HG03520 (cell line): ENCODE data around the gene GPATCH8.
A peak's percentile ranks its signal among the peaks of the same experiment; 100 is the strongest.
"Not testable (repeated sequence)": the region's sequence is repeated elsewhere in the genome, so short reads cannot be mapped to it uniquely, and the experiment has no call there.

Experiments used
- ATAC-seq: cut with Tn5 transposase; IDR thresholded peaks from one replicate; pipeline ENCODE4 v1.9.1; 2021; ENCODE audit warnings: mild to moderate bottlenecking, moderate library complexity; ENCODE audit not compliant: unreplicated experiment

GPATCH8 gene

DNA sequence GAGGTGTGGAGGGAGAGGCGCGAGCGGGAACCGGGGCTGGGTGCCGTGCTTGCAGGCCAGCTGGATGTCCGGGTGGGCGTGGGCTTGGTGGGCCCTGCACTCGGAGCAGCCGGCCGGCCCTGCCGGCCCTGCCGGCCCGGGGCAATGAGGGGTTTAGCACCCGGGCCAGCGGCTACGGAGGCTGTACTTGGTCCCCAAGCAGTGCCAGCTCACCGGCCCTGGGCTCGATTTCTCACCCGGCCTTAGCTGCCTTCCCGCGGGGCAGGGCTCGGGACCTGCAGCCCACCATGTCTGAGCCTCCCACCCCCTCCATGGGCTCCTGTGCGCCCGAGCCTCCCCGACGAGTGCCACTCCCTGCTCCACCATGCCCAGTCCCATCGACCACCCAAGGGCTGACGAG, 24.7 kb upstream of the GPATCH8 start:
- ATAC-seq: no peak

DNA sequence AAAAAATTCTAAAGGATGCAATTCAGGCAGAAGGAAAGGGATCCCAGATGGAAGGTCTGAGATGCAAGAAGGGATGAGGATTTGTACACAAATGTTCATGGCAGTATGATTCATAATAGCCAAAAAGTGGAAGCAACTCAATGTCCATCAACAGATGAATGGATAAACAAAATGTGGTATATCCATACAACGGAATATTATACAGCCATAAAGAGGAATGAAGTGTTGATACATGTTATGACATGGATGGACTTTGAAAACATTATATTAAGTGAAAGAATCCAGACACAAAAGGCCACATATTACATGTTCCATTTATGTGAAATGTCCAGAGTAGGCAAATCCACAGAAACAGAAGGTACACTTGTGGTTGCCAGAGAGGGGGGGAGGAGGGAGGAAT, 23.9 kb upstream of the GPATCH8 start:
- no peak for ATAC-seq

DNA sequence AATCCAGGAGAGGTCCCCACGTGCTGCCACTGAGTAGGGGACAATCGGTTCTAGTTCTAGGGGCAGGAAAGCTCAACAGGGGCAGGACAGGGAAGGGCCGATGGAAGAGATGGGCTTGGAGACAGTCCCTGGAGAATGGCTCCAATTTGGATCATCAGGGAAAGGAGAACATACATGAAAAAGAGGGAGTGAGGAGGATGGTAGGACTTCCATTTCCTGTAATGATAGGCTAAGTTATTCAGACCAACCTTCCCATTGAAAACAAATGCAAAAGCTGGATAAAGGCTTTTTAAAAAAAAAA, 20.4 kb upstream of the GPATCH8 start:
- no peak for ATAC-seq

DNA sequence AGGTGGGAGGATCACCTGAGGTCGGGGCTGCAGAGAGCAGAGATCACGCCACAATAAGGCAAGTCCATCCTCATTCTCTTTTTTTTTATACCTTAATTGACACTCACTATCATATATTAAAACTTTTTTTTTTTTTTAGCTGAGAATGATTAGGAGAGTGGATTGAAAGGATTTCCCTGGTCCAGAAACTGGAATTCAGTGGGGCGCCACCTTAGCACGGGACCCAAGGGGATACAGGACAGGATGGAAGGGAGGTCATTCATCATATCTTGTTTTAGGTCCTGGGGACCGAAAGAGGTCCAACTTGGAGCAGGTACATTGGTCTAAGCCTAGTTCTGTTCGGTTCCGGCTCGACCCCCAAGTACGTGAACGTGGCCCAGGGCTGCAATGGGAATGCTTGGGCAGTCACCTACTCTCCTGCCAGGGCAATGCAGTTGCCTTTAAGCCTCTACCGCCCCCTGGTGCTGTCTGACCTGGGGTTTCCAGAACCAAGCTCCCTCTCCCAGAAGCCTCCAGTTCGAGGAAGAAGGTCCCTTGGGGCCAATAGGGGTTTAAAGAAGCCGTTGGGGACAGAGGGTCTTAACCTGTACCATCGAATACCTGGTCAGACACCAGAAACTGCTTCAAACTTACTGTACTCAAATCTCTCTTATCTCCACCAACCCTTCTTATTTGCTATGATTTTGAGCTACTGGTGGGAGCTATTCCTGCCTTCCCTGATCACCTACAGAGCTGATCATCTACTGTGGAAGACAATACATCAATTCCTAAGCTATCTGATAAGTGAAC, 19.9 kb upstream of the GPATCH8 start:
- no peak for ATAC-seq

DNA sequence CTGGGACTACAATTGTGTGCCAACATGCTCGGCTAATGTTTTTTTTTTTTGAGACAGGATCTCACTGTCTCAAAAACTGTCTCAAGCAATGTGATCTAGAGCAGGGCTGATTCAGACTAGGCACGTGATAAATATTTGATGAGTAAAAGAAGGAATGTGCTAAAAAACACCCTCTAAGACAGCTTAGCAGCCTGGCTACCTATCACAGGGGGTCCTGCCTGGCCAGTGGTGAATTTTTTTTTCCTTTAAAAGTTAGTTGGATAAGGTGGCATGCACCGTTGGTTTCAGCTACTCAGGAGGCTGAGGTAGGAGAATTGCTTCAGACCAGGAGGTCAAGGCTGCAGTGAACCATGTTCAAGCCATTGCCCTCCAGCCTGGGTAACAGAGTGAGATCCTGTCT, 14.8 kb upstream of the GPATCH8 start:
- ATAC-seq: no peak

DNA sequence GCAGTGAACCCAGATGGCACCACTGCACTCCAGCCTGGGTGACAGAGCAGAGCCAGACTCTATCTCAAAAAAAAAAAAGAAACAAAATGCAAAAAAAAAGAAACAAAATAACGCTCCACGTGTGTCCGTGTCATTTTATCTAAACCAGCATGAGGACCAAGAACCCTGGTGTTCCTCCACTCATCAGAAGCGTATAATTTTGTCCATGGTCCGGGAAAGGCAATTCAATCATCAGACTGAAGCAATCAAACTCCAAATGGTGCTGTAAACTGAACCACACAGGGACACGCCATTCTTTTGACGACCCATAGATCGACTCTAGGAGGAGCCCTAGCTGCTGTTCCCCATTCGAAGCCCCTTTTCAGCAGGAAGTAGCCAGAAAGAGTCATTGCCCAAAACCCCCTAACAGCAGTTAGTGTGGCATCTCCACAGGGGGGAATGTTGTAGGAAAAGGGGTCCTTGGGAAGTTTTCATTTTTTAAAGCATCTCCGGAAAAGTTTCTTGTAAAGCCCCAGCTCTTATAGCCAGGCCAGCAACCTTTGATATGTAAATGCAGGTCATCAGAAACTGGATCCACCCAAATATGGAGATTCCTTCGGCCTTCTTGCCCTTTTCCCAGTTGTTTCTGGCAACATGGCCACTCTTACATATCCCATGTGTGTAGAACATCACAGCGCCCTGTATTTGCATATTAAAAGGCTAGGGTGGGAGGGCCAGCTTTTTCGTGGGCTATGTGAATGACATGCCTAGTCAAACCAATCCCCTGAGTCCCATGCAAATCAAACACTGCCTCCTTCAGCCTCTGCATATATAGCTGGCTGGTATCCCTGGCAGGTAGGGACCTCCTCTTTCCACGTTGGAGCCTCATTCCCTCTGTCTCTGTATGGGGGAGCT, 8.3 kb upstream of the GPATCH8 start:
- not testable (repeated sequence) for ATAC-seq

DNA sequence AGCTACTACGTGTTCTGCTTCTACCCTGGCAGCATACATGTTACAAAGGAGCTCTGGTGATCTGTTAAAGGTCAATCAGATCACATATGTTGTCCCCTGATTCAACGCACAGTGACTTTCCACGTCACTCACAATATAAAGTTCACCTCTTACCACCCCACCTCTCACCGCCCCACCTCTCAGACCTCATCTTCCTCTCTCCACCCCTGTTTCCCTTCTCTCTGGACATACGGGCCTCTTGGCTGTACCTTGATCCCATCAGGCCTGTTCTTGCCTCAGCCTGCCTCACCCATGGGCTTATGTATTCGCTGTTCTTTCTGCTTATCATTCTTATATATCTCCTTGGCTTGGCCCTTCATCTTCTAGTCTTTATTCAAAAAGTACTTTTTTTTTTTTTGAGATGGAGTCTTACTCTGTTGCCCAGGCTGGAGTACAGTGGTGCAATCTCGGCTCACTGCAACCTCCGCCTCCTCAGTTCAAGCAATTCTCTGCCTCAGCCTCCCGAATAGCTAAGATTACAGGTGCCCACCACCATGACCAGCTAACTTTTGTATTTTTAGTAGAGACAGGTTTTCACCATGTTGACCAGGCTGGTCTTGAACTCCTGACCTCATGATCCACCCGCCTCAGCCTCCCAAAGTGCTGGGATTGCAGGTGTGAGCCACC, 3.9 kb upstream of the GPATCH8 start:
- ATAC-seq: not testable (repeated sequence)

DNA sequence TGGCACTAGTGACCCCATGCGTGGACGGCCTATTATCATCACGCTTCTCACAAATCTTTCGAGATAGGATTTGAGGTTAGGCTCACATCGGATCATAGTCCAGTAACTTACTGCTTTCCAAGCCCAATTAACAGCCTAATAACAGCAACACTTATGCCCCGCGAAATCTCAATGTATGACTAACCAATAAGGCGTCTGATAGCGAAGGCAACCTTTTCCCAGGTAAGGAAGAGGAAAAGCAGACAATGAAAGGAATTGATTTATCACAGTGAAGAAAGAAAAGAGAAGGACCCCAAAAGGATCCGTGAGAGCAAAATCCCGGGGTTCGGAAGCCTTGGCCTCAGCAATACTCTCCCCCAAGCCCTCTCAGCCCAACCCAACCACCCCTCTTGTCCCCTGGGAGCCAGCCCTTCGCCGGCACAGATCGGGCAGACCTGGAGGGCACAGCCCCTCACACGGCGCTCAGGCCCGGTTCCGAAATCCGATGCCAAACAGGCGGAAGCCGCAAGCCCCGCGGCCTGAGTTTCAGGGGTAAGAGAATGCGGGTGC, 534 bp downstream of the GPATCH8 start:
- peak; percentile 5 for ATAC-seq

DNA sequence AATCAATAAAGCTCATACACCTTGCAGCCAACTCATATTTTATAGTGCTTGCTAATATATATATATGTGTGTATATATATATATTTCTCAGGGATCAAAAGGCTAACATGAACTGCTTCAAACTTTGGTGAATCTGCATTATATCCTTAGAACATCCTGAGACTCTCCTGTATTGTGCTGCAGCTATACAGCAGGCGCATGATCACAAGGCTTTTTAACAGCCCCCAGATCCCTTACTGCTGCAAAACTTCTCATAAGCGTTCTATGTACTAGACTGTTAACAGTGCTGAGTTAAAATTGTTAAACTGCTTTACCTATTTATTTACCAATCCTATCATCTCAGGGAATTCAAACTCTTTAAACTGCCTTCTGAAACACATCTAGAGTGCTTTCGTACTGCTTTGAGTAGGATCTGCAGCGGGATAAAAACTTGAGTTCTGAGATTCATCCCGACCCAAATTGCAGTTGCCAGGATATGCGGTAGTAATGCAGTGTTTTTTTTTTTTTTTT, 1.3 kb downstream of the GPATCH8 start:
- no peak for ATAC-seq

DNA sequence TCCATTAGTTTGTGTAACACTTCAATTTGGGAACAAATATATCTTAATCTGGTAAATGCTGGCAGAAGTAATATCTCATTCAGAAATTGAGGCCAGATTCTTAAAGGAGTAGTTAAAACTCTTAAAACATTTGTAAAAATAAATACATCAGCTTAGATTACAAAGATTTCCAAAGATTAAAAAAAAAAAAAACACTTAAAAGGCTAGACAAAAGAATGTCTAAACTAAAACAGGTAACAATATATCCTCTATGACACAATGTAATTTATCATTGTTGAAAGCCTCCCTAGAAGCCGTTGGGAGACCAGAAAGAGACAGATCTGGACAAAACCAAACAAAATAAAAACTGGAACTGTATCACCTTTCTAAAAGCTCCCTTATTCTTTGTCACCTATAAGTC, 3.5 kb downstream of the GPATCH8 start:
- no peak for ATAC-seq

DNA sequence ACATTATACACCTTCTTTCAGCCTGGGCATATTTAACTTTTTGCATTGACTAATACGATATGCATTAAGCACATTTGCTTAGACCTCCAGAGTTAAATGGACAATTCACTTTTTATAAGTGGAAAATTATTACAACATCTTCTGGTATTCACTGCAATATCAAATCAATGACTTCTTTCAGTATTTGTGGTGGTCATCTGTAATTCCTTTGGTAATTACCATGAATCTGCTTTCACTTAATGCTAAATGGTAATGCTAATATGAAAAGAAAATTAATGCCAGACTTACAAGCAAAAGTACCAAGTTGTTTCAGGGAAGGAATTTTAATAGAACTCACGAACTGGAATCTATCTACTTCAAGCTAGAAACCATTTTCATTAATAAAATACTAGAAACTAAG, 6.4 kb downstream of the GPATCH8 start:
- no peak for ATAC-seq

DNA sequence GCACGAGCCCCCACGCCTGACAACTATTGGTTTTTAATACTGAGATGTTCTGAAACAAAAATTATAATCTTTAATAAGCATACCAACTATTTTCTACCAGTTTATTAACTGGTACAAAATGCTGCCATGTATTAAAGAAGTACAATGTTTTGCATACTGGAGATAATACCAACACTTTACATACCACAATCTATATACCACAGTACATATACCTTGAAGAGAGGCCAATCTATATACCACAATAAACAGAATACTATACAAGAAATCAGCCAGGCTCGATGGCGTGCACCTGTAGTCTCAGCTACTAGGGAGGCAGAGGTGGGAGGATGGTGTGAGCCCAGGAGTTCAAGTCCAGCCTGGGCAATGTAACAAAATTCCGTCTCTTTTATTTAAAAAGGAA, 9.9 kb downstream of the GPATCH8 start:
- ATAC-seq: no peak

DNA sequence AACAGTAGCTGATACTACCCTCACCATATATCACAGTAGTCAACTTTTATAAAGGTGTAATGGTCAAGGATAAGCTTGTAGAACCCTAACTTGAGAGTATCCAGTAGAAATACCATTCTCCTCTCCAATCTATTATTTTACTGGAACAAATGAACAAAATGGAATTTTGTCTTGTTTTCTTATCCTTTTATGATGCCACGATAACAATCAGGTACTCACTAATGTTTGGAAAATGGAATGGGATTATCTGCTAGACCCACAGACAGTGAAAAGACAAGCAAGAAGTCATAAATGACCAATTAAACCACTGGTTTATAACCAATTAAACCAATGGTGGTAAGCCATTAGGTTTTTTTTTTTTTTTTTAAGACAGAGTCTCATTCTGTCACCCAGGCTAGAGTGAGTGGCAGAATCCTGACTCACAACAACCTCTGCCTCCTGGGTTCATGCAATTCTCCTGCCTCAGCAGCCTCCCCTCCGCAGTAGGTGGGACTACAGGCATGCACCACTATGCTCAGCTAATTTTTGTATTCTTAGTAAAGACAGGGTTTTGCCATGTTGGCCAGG, 10.4 kb downstream of the GPATCH8 start:
- no peak for ATAC-seq

DNA sequence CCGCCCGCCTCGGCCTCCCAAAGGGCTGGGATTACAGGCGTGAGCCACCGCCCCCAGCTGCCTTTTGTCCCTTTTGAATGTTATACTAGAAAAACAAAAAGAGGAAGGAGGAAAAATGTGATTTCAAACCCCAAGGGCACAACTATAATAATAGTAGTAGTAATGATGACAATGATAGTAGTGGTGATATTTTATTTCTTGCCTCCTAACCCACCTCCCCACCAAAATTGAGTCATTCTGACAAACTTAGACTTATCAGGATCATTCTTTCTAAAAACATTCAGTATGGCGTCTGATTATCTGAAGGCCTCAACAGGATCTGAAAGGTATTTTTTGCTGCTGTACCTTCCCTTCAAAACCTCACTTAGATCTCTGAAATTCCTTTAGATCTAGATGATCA, 13.6 kb downstream of the GPATCH8 start:
- ATAC-seq: no peak

DNA sequence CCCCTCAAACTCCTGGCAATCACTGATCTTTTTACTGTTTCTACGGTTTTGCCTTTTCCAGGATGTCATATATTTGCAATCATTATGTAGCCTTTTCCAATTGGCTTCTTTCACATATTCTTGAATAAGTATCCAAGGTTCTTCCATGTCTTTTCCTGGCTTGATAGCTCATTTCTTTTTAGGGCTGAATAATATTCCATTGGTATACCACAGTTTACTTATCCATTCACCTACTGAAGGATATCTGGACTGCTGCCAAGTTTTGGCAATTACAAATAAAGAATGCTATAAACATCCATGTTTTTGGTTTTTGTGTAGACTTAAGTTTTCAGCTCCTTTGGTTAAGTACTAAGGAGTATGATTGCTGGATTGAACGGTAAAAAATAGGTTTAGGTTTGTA, 16.0 kb downstream of the GPATCH8 start:
- no peak for ATAC-seq

DNA sequence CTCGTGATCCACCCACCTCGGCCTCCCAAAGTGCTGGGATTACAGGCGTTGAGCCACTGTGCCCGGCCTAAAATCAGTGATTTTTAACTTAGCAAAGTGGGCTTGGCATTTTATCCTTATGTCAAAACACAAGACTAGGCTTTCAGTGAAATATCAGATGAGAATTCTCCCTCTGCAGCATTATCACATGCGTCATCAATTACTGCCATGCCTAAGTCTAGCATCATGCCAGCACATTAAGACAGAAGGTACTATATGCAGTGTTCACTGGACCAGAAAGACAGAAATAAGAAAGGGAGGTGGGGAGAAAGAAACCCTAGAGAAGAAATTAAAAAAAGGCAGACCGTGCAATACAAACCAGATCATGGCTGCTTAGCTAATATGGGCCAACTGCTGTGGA, 29.8 kb downstream of the GPATCH8 start:
- no peak for ATAC-seq

DNA sequence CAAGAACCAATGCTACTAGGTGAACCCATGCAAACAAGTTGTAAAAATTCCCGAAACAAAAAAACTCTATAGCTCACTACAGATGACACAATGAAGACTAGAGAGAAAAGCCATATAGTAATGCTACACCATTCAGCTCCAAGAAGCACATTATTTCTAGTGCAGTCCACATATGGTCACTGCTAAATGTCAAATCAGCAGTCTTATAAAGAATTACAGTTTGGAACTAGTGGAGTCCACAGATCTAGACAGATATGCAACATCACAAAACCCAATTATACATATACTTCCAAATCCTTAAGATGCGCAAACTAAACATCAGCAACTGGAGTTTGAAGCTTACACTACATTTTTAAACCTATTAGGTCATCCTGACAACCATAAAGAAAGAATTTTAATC, 33.5 kb downstream of the GPATCH8 start:
- no peak for ATAC-seq

DNA sequence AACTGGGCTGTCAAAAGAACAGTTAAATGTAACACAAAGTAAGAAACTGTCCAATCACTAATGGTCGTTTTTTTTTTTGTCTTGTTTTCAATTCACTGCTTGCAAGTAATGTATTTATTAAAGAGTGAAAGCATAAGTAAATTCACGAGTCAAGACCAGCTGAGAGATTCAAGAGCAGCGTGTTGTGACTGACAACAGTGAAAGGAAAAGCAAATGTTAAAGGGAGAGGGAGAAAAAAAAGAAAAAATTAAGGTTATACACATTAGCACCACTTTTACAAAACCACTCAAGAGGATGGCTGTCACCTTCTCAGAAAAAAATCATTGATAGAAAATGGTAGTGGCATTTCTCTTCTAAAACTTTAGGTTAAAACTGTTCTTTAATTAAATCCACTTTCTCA, 36.1 kb downstream of the GPATCH8 start:
- no peak for ATAC-seq

DNA sequence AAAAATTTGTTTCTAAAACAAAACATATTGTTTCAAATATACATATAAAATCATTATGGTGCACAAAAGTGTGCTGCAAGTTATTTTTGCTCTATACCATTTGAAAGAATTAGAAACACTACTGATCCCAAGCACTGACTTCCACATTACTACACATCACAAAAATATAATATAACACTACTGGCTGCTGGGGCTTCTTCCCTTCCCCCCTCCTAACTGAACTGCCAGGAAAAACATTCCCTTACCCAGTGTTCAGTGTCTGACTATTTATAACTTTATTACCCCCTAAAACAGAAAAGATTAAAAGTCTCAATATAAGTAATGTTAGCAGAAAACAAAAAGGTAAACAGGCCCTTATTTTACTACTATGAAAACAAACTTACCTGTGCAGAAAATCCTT, 36.9 kb downstream of the GPATCH8 start:
- ATAC-seq: no peak

DNA sequence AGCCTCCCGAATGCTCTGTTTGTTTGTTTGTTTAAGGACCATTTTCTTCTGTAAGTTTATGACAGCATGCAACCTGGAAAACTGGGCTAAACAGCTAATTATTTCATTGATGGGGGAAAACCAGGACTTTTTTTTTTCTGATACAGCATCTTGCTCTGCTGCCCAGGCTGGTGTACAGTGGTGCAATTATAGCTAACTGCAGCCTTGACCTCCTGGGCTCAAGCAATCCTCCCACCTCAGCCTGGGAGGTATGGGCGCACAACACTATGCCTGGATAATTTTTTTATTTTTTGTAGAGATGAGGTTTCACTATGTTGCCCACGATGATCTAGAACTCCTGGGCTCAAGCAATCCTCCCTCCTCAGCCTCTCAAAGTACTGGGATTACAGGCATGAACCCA, 37.3 kb downstream of the GPATCH8 start:
- no peak for ATAC-seq

DNA sequence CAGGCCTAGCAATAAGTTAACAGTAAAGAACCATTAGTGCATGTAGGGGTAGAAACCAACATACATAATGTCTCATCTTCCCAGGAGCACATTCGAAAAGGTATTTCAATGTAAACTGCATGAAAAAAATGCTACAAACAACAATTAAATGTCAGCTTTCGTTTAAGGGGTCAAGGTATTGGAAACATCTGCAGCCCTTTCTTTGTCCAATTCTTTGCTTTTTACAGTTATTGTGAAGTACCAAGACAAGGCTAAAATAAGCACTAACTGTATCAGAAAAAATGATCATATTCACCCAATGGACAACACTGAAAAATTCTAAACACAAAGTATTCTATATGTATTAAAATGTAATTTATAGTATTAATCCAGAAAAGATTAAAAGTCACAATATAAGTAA, 37.9 kb downstream of the GPATCH8 start:
- ATAC-seq: no peak
